Stimulated activated CD8-positive, alpha-beta memory T cell treated with anti-CD3 and anti-CD28 coated beads, Interleukin-4, amount 100 ng/mL, for 4 hours (primary cell): ENCODE measurements around the gene PCIF1.

Experiments
- DNase-seq, 2 donors: peaks; one replicate each; pipeline ENCODE4 v3.0.0-alpha.2; 2020; ENCODE audit warnings: low read depth in 2 of 2, low spot score in 1 of 2

The PCIF1 gene

DNA sequence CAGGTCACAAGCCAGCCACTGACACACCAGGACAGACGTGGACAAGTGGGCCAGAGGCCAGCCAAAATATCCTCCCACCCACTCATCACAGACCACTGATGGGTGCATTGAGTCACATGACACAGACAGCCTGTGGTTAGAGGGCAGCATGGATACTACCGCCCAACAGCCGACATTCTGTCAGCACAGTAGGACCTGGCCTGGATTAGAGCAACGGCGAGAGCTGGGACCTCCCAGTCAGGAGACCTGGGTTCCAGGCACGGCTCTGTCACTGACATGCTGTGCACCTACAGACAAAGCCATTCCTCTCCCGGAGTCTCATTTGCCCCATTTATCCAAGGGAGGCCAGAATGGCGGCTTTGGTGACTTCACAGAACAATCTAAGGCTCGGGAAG is 29.5 kb downstream of the PCIF1 start:
- DNase-seq = no peak

DNA sequence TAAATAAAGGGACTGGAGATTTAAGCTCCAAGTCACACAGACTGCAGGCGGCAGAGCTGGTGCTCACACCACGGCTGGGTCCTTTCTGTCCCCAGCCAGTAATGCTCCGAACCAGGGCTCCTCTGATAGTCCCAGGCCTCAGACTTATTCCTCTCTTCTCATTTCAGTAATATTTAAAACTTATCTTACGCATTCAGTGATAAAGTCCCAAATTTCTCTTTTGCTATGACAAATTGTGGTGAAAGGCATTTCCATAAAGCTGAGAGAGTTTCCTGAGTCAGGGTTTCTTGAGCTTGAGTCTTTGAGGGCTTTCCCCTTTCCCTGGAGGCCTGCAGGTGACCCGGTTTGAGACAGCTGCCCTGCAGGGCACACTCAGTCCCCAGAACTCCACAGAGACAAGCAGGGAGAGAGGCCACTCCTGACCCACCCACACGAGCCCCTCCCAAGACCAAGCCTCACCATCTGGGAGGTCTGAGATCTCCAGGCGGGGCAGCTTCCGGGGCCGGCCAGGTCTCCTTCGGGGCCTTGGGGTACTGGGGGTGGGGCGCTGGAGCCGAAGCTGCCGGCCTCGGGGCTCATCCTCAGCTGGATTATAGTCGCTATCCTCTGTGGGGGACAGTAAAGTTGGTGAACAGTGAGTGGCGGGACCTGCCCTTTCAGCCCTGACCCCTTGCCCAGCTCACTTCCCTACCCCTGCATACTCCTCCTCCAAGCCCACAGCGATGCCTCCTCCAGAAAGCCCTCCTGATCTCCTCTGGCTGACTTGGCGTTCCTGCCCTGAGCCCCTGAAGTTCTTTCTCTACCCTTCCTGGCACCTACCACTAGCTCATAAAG is 30.9 kb downstream of the PCIF1 start:
- DNase-seq = no peak

DNA sequence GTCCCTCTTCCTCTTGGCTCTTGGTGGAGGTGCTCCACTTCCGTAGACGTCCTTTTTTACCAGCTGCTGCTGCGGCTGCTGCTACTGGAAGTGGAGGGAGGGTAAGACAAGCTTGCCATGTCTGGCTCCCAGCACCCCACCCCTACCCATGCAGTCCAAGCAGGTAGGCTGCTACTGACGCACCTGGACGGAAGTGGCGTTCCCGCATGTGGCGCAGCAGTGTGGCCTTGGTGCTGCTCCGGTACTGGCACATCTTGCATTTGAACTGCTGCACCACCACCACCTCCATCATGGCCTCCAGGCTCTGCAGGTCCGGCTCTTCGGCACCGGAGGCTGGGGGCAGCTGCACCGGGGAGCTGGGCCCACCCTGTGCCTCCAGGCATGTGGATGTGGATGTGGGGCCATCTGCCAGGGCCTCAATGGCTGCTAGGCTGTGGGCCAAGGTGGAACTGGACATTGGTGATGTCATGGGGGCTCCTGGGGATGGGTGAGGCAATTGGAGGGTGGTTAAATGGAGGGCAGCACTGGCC is 33.1 kb downstream of the PCIF1 start:
- no peak for DNase-seq

DNA sequence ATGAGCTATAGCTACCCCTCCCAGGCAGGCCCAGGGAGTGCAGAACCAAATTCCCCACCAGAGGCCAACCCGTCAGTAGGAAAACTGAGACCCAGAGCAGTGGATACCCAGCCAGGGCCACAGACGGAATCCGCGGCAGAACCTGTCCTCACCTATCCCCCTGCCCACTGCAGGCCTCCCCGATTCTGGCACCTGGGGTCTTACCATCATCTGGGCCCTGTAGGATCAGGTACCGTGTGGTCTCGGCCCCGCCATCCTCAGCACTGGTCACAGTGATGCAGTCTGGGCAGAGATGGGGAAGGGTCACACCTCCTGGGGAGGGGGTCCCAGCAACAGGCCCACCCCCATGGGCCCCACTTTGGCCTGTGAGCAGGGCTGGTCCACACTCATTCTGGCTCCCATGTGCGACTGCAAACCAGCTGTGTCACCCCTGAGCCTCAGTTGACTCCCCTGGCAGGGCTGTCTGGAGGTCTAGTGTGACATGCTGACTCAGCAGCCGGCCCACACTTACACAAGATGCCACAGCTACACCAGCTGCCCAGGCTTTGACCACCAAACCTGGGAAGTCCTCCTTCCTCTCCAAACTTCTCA is 33.7 kb downstream of the PCIF1 start:
- DNase-seq = no peak

DNA sequence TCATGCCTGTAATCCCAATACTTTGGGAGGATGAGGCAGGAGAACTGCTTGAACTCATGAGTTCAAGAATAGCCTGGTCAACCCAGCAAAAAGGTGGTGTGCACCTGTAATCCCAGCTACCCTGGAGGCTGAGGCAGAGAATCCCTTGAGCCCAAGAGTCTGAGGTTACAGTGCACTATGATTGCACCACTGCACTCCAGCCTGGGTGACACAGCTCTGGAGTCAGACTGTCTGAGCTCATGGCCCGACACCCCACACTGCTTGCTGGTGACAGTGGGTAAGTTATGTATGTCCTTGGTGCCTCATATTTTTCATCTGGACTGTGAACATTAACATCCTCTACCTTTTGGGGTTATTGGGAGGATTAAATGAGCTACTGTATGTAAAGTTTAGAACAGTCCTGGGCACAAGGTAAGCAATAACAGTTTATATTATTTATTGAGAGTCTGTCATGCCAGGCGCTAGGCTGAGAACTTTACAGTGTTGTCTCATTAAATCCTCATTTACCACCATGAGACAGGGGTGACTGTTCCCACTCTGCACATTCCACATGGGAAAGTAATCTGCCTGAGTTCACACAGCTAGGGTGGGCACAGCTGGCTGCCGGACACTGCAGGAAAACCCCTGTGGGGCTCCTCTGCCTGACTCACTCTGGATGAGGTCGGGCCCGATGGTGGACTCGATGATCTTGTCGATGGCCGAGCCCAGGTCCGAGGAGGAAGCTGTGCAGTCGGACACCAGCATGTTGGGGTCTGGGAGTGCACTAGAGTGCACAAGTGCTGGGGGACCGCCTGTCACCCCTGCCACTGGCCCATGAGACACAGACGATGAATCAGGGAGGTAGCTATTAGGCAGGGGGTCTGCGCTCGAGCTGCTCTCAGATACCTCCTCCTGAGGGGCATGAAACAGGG is 34.6 kb downstream of the PCIF1 start:
- no peak for DNase-seq

DNA sequence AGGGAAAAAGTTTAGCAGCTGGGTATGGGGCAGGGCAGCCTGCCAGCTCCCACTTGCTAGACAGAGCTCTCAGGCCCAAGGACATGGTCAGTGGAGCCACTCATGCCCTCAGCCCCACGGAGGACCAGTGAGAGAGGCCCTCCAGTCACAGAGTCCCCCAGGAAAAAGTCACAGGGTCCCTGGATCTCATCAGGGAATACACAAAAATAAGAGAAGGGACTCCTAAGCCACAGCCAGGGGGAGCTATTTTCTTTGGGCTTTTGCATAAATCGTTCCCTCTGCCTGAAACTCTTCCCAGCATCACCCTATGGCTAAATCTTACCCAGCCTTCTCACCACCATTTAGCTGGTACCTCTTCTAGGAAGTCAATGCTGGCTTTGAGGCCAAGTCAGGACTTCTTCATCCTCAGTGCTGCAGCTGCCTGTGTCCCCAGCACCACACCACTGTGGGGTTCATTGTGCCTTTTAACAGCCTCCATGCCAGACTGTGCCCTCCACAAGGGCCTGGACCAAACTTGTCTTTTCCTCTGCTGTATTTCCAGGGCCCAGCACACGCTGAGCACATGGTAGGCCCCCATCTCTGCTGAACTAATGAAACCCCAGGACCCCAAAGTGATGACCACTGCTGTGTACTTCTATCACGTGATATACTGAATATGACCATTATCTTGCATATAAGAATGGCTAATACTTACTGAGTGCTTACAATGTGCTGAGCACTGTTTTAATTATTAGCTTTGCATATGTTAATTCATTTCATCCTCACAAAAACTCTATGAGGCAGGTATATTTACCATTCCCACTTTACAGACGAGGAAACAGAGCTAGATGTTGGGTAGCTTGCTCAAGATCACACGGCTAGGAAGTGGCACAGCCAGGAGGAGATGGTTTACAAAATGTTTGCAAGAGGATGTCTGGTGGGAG is 35.5 kb downstream of the PCIF1 start:
- no peak for DNase-seq

DNA sequence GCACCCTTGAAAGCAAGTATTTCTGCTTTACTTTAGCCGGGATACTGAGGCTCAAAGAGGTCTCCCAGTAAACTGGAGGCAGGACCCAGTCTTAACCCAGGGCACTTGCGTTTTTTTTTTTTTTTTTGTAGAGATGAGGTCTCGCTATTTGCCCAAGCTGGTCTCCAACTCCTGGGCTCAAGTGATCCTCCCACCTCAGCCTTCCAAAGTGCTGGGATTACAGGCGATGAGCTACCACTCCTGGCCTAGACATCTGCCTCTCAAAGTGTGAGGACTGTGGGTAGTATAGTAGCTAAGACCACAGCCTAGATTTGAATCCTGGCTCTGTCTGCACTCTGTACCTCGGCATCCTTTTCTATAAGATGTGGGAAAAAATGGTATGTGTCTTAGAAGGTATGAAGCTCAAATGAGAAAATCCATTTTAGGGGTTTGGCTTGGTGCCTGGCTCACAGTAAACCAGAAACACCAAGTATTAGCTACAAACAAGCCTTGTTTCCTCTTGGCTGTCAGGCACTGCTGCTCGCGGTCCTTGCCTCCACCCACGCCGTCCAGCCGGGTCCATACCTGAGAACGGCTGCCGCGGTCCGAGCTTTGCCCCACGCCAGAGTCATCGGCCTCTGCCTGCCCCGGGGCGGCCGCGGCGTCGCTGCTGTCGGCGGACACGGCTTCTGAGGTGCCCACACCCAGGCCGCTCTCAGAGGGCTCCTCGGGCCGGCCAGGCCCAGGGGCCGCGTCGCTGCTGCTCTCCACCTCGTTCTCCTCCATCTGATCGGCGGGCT is 36.4 kb downstream of the PCIF1 start:
- no peak for DNase-seq

DNA sequence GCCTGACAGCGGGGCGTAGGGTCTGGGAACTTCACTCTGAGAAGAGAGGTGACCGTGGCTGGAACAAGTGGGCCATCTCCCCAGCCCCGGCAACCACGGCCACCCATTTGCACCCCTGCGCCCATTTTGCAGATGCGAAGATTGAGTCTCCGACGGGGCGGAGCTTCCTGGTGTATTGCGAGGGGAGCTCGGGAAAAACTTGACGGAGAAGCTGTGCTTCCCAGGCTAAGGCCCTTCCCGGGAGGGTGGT is 36.9 kb downstream of the PCIF1 start:
- no peak for DNase-seq

DNA sequence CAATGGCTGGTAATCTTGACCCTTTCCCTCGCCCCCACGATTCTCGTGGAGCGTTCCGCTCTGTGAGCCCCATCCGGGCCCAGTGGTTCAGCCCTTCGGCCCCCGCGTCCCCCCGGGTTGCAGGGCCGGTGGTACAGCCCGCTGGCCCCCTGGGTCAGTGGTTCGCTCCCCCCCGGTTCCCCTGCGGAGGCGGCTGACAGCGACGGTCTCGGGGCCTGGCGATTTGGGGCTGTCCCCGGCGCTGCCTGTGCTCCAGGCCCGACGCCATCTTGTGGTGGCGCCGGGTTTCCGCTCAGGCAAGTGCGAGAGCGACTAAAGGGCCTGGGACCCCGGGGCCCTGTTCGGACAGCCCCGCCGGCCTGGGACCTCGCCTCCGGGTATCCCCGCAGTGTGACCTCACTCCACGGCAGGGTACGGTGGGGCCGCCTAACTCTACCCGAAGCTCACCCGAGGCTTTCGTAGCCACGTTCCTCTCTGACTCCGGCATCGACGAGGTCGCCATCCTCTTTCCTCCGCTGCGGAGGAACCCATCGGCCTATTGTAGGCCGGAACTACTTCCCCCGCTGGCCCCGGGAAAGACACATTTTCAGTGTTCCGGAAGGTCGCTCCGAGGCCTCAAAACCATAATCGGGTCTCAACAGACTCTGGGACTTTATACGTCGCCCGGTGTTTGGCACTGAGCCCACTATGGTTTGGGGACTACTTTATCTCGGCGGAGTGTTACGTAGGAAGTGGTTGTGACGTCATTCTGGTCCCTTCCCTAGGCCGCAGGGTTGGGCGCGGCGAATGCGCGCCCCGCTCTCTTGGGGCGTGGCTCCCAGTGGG is 37.4 kb downstream of the PCIF1 start, which contains the start of gene ZNF335:
ZNF335 (minus strand) TSS at position 529 of the 825 bp plus-strand sequence. CDS start 793 bp downstream, outside the sequence.
- peak; percentile 85 to 91 for DNase-seq

DNA sequence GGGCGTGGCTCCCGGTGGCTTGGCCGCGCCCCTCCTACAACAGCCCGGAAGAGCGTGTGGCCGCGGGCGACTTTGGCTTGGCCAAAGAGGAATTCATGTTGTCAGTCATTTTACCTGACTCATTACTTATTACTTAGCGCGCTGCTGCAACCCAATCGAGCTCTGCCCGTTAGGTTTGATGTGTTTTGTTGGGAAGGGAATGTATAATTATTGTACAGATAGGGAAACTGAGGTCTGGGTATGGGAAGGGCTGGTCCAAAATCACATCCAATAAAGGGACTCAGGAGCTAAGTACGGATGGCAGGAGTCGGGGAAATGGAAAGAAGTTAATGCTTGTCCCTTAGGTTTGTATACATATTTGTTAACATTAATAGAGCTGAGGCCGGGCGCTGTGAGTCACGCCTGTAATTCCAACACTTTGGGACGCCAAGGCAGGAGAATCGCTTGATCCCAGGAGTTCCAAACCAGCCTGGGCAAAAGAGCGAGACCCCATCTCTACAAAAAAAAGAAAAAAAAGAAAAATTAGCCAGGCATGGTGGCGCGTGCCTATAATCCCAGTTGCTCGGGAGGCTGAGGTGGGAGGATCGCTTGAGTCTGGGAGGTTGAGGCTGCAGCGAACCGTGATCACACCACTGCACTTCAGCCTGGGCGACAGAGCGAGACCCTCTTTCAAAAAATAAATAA is 38.2 kb downstream of the PCIF1 start:
- DNase-seq = no peak

DNA sequence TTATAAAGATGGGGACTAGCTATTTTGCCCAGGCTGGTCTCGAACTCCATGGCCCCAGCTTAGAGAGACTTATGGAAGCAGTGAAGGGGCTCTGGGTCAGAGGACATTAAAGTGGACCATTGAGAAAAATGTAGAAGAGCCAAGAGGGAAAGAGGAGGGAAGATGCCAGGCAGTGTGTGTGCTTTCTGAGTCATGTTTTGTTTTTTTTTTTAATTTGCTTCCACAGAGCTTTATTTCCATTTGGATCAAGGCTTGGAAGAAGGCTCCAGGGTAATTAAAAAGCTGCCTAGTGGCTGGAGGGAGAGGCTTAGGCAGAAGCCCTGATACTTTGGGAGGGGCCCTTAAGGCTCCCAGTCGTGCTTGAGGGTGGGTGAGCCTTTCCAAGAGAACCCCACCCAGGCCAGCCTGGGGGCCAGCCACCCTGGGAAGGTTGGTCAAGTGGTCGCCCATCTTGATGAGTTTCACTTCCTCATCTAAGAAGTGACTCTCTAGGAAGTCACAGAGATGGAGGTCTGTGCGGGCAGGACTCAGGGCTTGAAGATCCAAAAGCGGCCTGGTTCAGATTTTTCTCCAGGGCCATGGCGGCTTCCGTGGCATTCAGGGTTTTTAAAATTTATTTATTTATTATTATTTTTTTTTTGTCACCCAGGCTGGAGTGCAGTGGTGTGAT is 40.5 kb downstream of the PCIF1 start:
- no peak for DNase-seq

DNA sequence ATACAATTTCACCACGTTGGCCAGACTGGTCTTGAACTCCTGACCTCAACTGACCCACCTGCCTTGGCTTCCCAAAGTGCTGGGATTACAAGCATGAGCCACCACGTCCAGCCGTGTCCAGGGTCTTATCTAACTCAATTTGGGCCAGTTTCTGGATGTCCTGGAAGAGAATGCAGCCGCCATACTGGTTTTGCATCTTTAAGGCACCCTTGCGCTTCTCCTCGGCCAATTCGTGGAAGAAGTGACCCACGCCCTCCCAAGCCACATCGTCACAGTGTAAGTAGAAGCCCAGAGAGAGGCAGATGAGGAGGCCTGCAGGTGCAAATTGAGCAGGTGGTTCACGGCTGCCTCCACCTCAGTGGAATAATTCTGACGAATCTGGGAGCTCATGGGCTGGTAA is 41.2 kb downstream of the PCIF1 start:
- DNase-seq = no peak

DNA sequence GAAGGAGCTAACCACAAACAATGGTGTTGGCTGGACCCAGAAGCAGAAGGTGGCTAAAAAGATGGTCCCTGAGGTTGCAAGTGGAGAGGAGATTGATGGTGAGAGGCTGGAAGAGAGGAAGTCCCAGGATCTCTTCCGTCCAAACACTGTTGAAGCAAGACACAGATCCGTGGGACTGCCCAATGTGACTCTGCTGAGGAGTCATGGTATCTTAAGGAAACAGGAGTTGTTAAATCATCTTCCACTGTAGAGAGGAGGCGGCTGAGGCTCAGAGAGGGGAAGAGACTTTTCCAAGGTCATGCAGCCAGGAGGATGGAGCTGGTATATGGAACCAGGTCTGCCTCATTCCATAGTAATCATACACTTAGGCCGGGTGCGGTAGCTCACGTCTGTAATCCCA is 41.6 kb downstream of the PCIF1 start:
- no peak for DNase-seq

DNA sequence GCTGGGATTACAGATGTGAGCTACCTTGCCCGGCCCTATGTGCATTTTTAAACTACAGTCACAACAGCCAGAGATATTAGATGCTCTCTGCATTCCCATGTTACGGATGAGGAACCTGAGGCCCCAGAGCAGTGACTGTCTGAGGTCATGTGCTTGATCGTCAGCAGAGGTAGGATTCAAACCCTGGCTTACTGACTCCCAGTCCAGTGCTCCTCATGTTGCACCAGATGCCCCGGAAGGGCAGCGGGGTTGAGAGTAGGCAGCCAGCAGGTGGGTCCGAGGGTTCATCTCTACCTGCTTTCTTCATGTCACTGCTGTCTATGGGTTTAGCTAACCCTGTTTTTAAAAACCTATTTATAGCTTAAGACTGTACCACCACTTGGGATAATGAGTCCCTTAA is 46.8 kb downstream of the PCIF1 start:
- no peak for DNase-seq

DNA sequence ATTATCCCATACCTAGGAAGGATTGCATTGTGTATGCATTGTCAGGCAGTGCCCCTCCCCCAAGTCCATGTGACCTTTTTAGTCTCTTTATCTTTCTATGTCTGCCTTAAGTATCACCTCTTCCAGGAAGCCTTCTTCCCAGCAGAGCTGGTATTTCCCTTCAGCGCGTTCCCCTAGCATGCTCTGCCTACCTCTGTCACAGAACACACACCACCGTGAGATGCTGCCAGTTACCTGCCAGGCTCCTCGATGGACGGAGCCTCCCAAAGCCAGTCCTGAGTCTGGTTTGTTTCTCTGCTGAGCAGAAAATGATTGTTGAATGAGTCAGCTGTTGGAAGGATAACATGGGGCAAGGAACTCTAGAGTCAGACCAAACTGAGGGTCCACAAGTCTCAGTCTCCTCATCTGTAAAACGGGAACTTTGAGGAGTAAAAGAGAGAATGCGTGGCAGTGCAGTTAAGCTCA is 48.8 kb downstream of the PCIF1 start:
- no peak for DNase-seq

DNA sequence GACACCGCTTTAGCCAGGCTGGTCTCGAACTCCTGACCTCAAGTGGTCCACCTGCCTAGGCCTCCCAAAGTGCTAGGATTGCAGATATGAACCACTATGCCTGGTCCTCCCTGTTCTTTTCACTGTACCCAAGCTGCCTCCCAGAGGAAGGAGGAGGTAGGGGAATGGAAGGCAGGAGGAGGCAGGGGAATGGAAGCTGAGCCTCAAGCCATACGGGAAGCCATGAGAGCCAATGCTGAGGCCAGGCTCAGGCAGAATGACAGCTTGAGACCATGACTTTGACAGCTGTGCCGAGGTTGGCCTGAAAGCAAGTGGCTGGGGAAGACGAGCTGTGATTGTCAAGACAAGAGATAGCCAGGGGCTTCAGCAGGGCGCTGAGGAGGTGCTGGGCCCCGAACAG is 51.1 kb downstream of the PCIF1 start:
- DNase-seq = no peak

DNA sequence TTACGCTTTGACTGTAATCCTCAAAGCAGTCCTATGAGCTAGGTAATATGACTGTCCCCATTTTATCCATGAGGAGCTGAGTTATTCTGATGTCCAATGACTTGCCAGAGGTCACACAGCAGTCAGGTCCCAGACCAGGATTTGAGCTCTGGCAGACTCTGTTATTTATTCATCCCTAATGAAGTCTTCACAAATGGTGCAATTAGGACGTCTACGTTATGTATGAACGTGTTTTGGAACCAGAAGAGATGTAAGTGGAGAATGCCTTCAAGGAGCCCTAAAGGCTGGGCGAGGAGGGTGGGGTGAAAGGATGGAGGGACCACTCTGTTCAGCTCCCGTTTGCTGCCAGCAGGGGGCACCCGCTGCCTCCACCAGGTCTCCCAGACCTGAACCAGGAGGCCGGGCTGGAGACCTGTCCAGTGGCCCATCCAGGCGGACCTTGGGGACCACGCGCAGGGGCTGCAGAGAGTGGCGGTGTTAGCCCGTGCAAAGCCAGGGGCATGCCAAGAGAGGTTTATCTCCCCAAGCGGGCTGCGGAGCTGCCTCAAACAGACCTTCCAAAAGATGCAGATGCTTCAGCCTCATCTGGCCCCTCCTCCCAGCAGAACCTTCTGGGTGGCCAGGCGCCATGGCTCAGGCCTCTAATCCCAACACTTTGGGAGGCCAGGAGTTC is 52.8 kb downstream of the PCIF1 start:
- peak; percentile 32 to 54 for DNase-seq
